ENCODE results near the gene TTC28. TPM values are rescaled to one million over a fixed set of nuclear protein-coding genes. Genes with fewer than 3 reads are reported as not detected.
A peak's percentile ranks its signal among the peaks of the same experiment; 100 is the strongest.
"Not testable (repeated sequence)": the region's sequence is repeated elsewhere in the genome, so short reads cannot be mapped to it uniquely, and the experiment has no call there.

TTC28 gene
- total and polyA plus RNA-seq, 4 donors, result 3.1 to 74.9 (median 26.1) TPM

DNA sequence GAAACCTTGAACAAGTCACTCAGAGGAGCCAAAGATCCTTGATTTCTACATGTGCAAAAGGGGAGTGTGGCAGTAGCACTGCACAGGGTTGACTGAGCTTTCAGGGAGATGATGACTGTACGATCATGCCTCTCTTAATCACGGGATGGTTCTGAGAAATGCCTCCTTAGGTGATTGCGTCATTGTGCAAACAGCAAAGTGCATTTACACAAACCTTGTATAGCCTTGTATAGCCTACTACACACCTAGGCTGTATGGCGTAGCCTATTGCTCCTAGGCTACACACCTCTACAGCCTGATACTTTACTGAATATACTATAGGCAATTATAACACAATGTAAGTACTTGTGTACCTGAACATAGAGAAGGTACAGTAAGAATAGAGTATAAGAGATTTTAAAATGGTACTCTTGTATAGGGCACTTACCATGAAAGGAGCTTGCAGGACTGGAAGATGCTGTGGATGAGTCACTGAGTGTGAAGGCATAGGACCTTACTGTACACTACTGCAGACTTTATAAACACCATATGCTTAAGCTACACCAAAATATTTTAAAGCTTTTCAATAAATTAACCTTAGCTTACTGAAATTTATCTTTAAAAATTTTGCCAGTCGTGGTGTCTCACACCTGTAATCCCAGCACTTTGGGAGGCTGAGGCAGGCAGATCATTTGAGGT is 1.3 kb upstream of the TTC28 start:
- H3K27me3 ChIP-seq (ENCODE audit: control insufficient read depth in 1 of 2, insufficient read depth in 2 of 2, low read length in 1 of 2); H3K4me3 ChIP-seq (ENCODE audit: low read length in 2 of 2); H3K9me3 ChIP-seq (ENCODE audit: control insufficient read depth, low read length); DNase-seq; ATAC-seq (ENCODE audit: low FRiP score); H3K27ac ChIP-seq (ENCODE audit: low read depth in 1 of 2, low read length in 2 of 2); H3K4me1 ChIP-seq (ENCODE audit: control insufficient read depth in 1 of 2, insufficient read depth in 2 of 2, low read length in 2 of 2); H3K36me3 ChIP-seq (ENCODE audit: control insufficient read depth in 1 of 2, insufficient read depth in 2 of 2, low read length in 1 of 2); intact Hi-C loops (cut with DNase I): not testable (repeated sequence)
- 86 to 87% methylated on average over 5 of the region's 5 CpGs for WGBS, 2 donors

DNA sequence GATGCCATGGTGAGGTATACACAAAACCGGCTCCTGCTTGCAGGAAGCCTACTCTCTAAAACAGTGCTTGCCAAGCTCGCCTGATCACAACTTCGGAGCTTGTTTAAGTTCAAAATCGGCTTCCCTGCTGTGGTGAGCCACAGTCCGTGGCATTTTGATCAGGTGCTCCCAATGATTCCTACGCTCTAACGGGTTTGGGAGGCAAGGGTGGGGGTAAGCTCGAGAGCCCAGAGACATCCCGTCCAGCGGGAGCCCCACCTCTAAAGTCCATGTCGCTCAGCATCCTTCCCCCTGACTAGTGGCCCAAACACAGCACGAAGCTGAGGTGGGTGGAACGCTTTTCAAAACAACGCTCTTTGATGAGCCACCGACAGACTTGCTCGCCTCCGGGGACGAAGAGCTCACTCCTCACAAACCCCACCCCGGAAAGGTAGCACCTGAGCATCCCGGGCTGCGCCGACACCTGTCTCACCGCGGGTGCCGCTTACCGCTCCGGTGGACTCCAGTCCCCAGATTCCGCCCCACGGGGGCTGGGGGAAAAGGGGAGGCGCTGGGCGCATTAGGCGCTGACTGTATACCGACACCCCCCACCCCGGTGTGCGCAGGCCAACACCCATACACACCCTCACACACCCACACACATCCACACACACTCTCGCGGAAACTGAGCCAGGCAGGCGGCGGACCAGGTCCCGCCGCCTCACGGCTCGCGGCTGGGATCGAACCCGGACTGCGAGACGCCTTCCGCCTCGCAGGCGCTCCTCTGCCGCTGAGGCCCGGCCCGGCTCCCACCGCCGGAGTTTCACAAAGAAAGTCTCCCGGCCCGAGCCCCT is 646 bp downstream of the TTC28 start:
- H3K27ac ChIP-seq (ENCODE audit: low read depth in 1 of 2, low read length in 2 of 2); H3K36me3 ChIP-seq (ENCODE audit: control insufficient read depth in 1 of 2, insufficient read depth in 2 of 2, low read length in 1 of 2); intact Hi-C loops (cut with DNase I); H3K9me3 ChIP-seq (ENCODE audit: control insufficient read depth, low read length); ATAC-seq (ENCODE audit: low FRiP score); H3K27me3 ChIP-seq (ENCODE audit: control insufficient read depth in 1 of 2, insufficient read depth in 2 of 2, low read length in 1 of 2); H3K4me1 ChIP-seq (ENCODE audit: control insufficient read depth in 1 of 2, insufficient read depth in 2 of 2, low read length in 2 of 2): not testable (repeated sequence)
- 10% methylated on average over 52 to 58 of the region's 58 CpGs for WGBS, 2 donors
- DNase-seq, result peak in 1 of 2 donors; percentile 55
- peak overlapping the region; percentile 62 to 87 for H3K4me3 ChIP-seq (ENCODE audit: low read length in 2 of 2)

DNA sequence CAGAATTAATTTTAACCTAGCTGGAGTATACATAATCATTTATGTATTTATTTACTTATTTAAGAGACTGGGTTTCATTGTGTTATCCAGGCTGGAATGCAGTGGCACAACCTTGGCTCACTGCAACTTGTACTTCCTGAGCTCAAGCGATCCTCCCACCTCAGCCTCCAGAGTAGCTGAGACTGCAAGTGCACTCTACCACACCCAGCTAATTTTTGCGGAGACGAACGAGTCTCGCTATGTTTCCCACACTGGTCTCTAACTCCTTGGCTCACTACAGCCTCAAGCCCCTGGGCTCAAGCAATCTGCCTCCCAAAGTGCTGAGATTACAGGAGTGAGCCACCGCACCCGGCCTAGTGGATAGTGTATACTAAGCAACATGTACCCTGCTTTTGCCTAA is 1.5 kb downstream of the TTC28 start:
- H3K9me3 ChIP-seq (ENCODE audit: control insufficient read depth, low read length); ATAC-seq (ENCODE audit: low FRiP score); DNase-seq; H3K27ac ChIP-seq (ENCODE audit: low read depth in 1 of 2, low read length in 2 of 2); H3K4me3 ChIP-seq (ENCODE audit: low read length in 2 of 2); H3K4me1 ChIP-seq (ENCODE audit: control insufficient read depth in 1 of 2, insufficient read depth in 2 of 2, low read length in 2 of 2); intact Hi-C loops (cut with DNase I); H3K27me3 ChIP-seq (ENCODE audit: control insufficient read depth in 1 of 2, insufficient read depth in 2 of 2, low read length in 1 of 2); H3K36me3 ChIP-seq (ENCODE audit: control insufficient read depth in 1 of 2, insufficient read depth in 2 of 2, low read length in 1 of 2): not testable (repeated sequence)
- WGBS, 2 donors, result 91% methylated on average over 7 of the region's 7 CpGs

DNA sequence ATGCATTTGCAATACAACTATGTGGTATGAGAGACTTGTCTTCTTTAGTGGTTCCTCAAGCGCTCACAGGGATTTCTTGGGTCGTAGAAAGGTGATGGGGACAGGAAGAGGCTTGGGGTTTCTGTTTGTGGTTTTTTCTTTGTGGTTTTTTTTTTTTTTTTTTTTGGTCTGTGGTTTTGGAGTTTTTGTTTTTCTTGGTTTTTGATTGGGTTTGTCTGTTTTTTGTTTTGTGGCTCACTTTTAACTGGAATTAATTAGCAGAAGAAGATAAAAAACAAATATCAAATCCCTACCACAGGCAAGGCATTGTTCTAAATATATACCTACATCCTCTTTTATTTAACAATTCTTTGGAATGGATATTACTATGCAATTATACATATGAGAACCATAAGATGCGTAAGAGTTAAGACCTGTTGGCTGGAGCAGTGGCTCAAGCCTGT is 5.5 kb downstream of the TTC28 start:
- ATAC-seq (ENCODE audit: low FRiP score) (no peak), DNase-seq (no peak)
- intact Hi-C loops (cut with DNase I), result no loop called here
- no peaks in the 10 kb centered on the region for H3K4me1 ChIP-seq (ENCODE audit: control insufficient read depth in 1 of 2, insufficient read depth in 2 of 2, low read length in 2 of 2)
- H3K27me3 ChIP-seq (ENCODE audit: control insufficient read depth in 1 of 2, insufficient read depth in 2 of 2, low read length in 1 of 2), result no peaks in the 10 kb centered on the region
- no peaks in the 10 kb centered on the region for H3K9me3 ChIP-seq (ENCODE audit: control insufficient read depth, low read length)
- H3K36me3 ChIP-seq (ENCODE audit: control insufficient read depth in 1 of 2, insufficient read depth in 2 of 2, low read length in 1 of 2), result no peaks in the 10 kb centered on the region
- H3K27ac ChIP-seq (ENCODE audit: low read depth in 1 of 2, low read length in 2 of 2), result no peak overlapping the region
- no peak overlapping the region for H3K4me3 ChIP-seq (ENCODE audit: low read length in 2 of 2)
- WGBS, 2 donors, result 83 to 85% methylated on average over 3 of the region's 3 CpGs

DNA sequence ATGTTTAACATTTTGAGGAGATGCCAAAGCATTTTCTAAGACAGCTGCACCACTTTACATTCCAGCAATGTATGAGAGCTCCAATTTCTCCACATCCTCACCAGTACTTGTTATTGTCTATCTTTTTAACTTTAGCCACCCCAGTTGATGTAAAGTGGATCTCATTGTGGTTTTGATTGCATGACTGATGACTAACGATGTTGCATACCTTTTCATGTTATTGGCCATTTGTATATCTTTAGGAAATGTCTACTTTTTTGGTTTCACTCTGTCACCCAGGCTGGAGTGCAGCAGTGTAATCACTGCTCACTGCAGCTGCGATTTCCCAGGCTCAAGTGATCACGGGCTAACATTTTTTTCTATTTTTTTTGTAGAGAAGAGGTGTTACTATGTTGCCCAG is 8.9 kb downstream of the TTC28 start:
- DNase-seq (no peak), ATAC-seq (ENCODE audit: low FRiP score) (no peak)
- intact Hi-C loops (cut with DNase I), result no loop called here
- Histone ChIP-seq H3K4me1 (ENCODE audit: control insufficient read depth in 1 of 2, insufficient read depth in 2 of 2, low read length in 2 of 2) (no peaks in the 10 kb centered on the region), H3K27me3 (ENCODE audit: control insufficient read depth in 1 of 2, insufficient read depth in 2 of 2, low read length in 1 of 2) (no peaks in the 10 kb centered on the region), H3K27ac (ENCODE audit: low read depth in 1 of 2, low read length in 2 of 2) (no peak overlapping the region), H3K4me3 (ENCODE audit: low read length in 2 of 2) (no peak overlapping the region), H3K36me3 (ENCODE audit: control insufficient read depth in 1 of 2, insufficient read depth in 2 of 2, low read length in 1 of 2) (no peaks in the 10 kb centered on the region), H3K9me3 (ENCODE audit: control insufficient read depth, low read length) (no peaks in the 10 kb centered on the region)
- WGBS, 2 donors, result 95% methylated on average over 3 of the region's 3 CpGs

DNA sequence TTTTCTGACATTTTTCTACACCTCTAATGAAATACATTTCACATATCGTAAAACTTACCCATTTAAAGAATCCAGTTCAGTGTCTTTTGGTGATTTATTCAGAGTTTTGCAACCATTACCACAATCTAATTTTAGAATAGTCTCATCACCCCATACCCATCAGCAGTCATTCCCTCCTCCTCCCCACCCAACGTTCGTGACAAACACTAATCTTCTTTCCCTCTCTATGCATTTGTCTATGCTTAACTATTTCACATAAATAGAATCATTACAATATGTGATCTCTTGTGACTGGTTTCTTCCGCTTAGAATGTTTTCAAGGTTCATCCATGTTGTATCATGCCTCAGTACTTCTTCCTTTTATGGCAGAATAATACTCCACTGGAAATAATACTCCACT is 9.5 kb downstream of the TTC28 start:
- WGBS, 2 donors, result 92 to 93% methylated on average over 4 of the region's 4 CpGs
- Histone ChIP-seq H3K27ac (ENCODE audit: low read depth in 1 of 2, low read length in 2 of 2) (no peak overlapping the region), H3K4me3 (ENCODE audit: low read length in 2 of 2) (no peak overlapping the region), H3K4me1 (ENCODE audit: control insufficient read depth in 1 of 2, insufficient read depth in 2 of 2, low read length in 2 of 2) (no peaks in the 10 kb centered on the region), H3K9me3 (ENCODE audit: control insufficient read depth, low read length) (no peaks in the 10 kb centered on the region), H3K36me3 (ENCODE audit: control insufficient read depth in 1 of 2, insufficient read depth in 2 of 2, low read length in 1 of 2) (no peaks in the 10 kb centered on the region), H3K27me3 (ENCODE audit: control insufficient read depth in 1 of 2, insufficient read depth in 2 of 2, low read length in 1 of 2) (no peaks in the 10 kb centered on the region)
- DNase-seq (no peak), ATAC-seq (ENCODE audit: low FRiP score) (no peak)
- intact Hi-C loops (cut with DNase I), result no loop called here

DNA sequence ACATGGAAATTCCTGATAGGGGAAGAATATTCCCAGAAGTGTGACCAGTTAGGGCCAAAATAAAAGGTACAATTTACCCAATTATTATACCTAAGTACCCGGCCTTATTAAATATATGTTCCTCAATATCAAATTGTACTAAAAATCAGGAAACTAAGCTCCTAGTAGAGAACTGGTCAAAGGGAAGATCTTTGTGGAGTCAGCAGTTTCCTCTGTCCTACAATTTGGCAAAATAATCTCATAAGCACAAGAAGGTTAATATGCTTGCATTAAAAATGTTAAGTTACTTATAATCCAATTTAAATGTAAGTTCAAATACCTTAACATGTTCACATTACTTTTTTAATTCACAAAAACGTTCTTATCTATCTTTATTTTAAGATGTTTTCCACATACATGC is 10.3 kb downstream of the TTC28 start:
- Histone ChIP-seq H3K27me3 (ENCODE audit: control insufficient read depth in 1 of 2, insufficient read depth in 2 of 2, low read length in 1 of 2) (no peaks in the 10 kb centered on the region), H3K36me3 (ENCODE audit: control insufficient read depth in 1 of 2, insufficient read depth in 2 of 2, low read length in 1 of 2) (no peaks in the 10 kb centered on the region), H3K27ac (ENCODE audit: low read depth in 1 of 2, low read length in 2 of 2) (no peak overlapping the region), H3K4me1 (ENCODE audit: control insufficient read depth in 1 of 2, insufficient read depth in 2 of 2, low read length in 2 of 2) (no peaks in the 10 kb centered on the region), H3K9me3 (ENCODE audit: control insufficient read depth, low read length) (no peaks in the 10 kb centered on the region), H3K4me3 (ENCODE audit: low read length in 2 of 2) (no peak overlapping the region)
- 54% methylated on average over 2 of the region's 2 CpGs for WGBS, 2 donors
- no peak for ATAC-seq (ENCODE audit: low FRiP score)
- intact Hi-C loops (cut with DNase I), result no loop called here
- no peak for DNase-seq

DNA sequence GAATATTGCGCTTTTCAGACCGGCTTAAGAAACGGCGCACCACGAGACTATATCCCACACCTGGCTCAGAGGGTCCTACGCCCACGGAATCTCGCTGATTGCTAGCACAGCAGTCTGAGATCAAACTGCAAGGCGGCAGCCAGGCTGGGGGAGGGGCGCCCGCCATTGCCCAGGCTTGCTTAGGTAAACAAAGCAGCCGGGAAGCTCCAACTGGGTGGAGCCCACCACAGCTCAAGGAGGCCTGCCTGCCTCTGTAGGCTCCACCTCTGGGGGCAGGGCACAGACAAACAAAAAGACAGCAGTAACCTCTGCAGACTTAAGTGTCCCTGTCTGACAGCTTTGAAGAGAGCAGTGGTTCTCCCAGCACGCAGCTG is 16.1 kb downstream of the TTC28 start:
- H3K4me3 ChIP-seq (ENCODE audit: low read length in 2 of 2); H3K4me1 ChIP-seq (ENCODE audit: control insufficient read depth in 1 of 2, insufficient read depth in 2 of 2, low read length in 2 of 2); DNase-seq; H3K9me3 ChIP-seq (ENCODE audit: control insufficient read depth, low read length); H3K27me3 ChIP-seq (ENCODE audit: control insufficient read depth in 1 of 2, insufficient read depth in 2 of 2, low read length in 1 of 2); ATAC-seq (ENCODE audit: low FRiP score); H3K36me3 ChIP-seq (ENCODE audit: control insufficient read depth in 1 of 2, insufficient read depth in 2 of 2, low read length in 1 of 2); intact Hi-C loops (cut with DNase I); H3K27ac ChIP-seq (ENCODE audit: low read depth in 1 of 2, low read length in 2 of 2): not testable (repeated sequence)
- no CpG with 5 or more reads among the region's 13 CpGs for WGBS, 2 donors

DNA sequence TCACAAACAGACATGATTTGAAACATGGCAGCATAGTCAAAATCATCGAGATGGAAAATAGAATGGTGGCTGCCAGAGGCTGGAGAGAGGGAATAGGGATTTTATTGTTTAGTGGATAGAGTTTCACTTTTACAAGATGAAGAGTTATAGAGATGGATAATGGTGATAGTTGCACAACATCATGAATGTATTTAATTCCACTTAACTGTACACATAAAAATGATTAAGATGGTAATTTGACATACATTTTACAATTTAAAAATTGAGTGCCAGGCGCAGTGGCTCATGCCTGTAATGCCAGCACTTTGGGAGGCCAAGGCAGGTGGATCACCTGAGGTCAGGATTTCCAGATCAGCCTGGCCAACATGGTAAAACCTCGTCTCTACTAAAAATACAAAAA is 21.2 kb downstream of the TTC28 start:
- H3K27me3 ChIP-seq (ENCODE audit: control insufficient read depth in 1 of 2, insufficient read depth in 2 of 2, low read length in 1 of 2), result no peaks in the 10 kb centered on the region
- no peak overlapping the region for H3K4me3 ChIP-seq (ENCODE audit: low read length in 2 of 2)
- 89 to 90% methylated on average over 3 of the region's 3 CpGs for WGBS, 2 donors
- H3K9me3 ChIP-seq (ENCODE audit: control insufficient read depth, low read length), result no peaks in the 10 kb centered on the region
- intact Hi-C loops (cut with DNase I), result no loop called here
- no peaks in the 10 kb centered on the region for H3K4me1 ChIP-seq (ENCODE audit: control insufficient read depth in 1 of 2, insufficient read depth in 2 of 2, low read length in 2 of 2)
- no peak overlapping the region for H3K27ac ChIP-seq (ENCODE audit: low read depth in 1 of 2, low read length in 2 of 2)
- DNase-seq (no peak), ATAC-seq (ENCODE audit: low FRiP score) (no peak)
- no peaks in the 10 kb centered on the region for H3K36me3 ChIP-seq (ENCODE audit: control insufficient read depth in 1 of 2, insufficient read depth in 2 of 2, low read length in 1 of 2)
